T-helper 2 cell treated with Interferon-gamma antibody and Interleukin-4, amounts not matched to agents 5 μg/mL and 100 μg/mL, for 36 hours (primary cell): ENCODE results near the gene SCML1.

ENCODE experiments used
- DNase-seq: peaks from one replicate; pipeline ENCODE4 v3.0.0; 2021; ENCODE audit warnings: low spot score
- H3K27ac Mint-ChIP-seq: one replicate; pipeline ENCODE4 v1.8.0; 2021; ENCODE audit warnings: mild to moderate bottlenecking, mixed read lengths
- H3K27me3 Mint-ChIP-seq: one replicate; pipeline ENCODE4 v1.8.0; 2021; ENCODE audit warnings: low read depth, mixed read lengths
- H3K36me3 Mint-ChIP-seq: one replicate; pipeline ENCODE4 v1.8.0; 2021; ENCODE audit warnings: low read depth, mixed read lengths
- H3K4me1 Mint-ChIP-seq: one replicate; pipeline ENCODE4 v1.8.0; 2021; ENCODE audit warnings: low read depth, mixed read lengths
- H3K4me3 Mint-ChIP-seq: one replicate; pipeline ENCODE4 v1.8.0; 2022; ENCODE audit warnings: mild to moderate bottlenecking, moderate library complexity, mixed read lengths
- H3K9me3 Mint-ChIP-seq: one replicate; pipeline ENCODE4 v1.8.0; 2021; ENCODE audit warnings: mixed read lengths

Gene SCML1

DNA sequence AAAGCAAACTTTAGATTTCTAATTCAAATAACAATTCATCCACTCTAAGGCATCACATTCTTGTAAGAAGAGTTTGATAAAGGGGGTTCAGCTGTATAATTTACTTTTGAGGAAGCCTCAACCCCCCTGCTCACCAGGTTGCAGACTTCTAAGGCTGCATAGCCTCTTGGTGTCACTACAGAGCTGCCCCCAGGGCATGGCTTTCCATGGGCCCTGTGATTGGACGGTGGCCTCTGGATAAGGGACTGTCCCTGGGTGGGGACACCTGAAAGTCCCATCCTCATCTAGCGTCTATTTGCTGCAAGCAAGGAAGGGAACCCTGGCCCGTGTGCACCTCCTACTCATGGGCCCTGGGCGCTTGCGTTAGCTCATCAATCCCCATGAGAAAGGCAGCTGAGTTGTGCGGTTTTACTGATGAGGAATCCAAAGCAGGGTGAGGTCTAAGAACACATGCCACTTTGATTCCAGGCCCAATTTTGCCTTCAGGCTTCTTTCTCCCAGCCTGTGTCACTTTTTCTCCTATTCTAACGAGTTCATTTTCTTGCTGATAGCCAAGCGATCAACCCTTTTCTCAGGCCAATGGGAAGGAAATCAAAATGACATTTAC lies 51.8 kb downstream of the SCML1 start:
- H3K4me1 Mint-ChIP-seq, result no peaks in the 10 kb centered on the region
- H3K36me3 Mint-ChIP-seq, result no peaks in the 10 kb centered on the region
- no peak overlapping the region for H3K4me3 Mint-ChIP-seq
- no peak for DNase-seq
- peaks cover 5% of the 10 kb centered on the region for H3K27me3 Mint-ChIP-seq
- no peak overlapping the region for H3K27ac Mint-ChIP-seq
- no peaks in the 10 kb centered on the region for H3K9me3 Mint-ChIP-seq

DNA sequence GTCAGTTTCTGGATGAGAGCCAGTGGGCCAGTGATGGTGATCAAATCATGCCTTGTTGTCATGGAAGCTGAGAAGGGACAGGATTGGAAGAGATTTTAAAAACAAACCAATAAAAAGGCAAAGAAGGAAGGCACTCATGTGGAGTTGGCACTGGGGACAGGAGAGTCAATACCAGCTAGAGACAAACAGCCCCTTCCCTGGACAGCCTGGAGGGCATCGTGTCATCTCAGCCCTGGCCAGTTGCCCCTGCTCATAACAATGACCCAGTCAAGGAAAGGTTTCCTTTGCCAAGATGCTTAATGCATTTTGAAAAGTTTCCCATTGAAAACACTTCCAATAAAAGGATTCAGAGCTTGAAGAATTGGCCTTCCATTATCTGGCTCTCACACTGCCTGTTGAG lies 55.5 kb downstream of the SCML1 start:
- Mint-ChIP-seq H3K36me3 (no peaks in the 10 kb centered on the region), H3K27me3 (no peaks in the 10 kb centered on the region), H3K9me3 (no peaks in the 10 kb centered on the region), H3K4me1 (no peaks in the 10 kb centered on the region), H3K4me3 (no peak overlapping the region), H3K27ac (no peak overlapping the region)
- no peak for DNase-seq

DNA sequence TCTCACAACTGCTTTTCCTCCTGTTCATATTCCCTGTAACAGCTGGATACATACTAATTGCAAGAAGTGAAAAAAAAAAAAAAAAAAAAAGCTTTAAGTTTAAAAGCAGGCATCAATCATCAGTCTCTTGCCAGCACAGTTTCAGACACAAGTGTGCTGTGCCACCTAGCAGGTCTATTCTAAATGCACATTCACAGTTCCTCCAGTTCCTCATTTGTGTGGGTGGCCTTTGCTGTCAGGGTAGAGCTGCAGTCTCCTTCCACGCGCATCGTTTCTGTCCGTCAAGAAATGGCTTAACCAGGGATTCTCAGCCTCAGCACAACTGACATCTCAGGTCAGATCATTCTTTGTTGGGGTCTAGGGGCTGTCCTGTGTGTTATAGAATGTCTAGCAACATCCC lies 61.6 kb downstream of the SCML1 start:
- H3K9me3 Mint-ChIP-seq, result no peaks in the 10 kb centered on the region
- no peak for DNase-seq
- no peak overlapping the region for H3K27ac Mint-ChIP-seq
- no peaks in the 10 kb centered on the region for H3K27me3 Mint-ChIP-seq
- H3K4me1 Mint-ChIP-seq, result no peaks in the 10 kb centered on the region
- H3K4me3 Mint-ChIP-seq, result no peak overlapping the region
- no peaks in the 10 kb centered on the region for H3K36me3 Mint-ChIP-seq

DNA sequence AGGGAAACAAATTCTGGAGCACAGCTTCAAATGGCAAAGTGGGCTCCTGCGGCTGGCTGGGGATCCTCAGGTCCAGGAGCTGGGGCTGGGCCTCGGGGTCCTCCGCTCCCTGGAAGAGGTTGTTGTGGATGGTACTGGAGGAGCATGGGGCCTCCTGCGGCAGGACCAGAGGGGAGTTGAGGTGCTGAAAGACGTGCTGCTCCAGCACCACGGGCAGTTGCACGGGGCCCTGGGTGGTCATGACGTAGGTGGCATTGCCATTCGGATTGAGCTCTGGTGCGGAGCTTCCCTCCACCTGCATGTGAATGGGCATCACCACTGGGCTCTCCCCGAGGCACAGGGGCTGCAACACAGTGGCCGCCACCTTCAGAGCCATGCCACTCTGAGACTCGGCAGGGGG lies 64.1 kb downstream of the SCML1 start:
- no peak for DNase-seq
- no peak overlapping the region for H3K4me3 Mint-ChIP-seq
- H3K27me3 Mint-ChIP-seq, result no peaks in the 10 kb centered on the region
- H3K36me3 Mint-ChIP-seq, result no peaks in the 10 kb centered on the region
- H3K27ac Mint-ChIP-seq, result no peak overlapping the region
- H3K4me1 Mint-ChIP-seq, result no peaks in the 10 kb centered on the region
- no peaks in the 10 kb centered on the region for H3K9me3 Mint-ChIP-seq

DNA sequence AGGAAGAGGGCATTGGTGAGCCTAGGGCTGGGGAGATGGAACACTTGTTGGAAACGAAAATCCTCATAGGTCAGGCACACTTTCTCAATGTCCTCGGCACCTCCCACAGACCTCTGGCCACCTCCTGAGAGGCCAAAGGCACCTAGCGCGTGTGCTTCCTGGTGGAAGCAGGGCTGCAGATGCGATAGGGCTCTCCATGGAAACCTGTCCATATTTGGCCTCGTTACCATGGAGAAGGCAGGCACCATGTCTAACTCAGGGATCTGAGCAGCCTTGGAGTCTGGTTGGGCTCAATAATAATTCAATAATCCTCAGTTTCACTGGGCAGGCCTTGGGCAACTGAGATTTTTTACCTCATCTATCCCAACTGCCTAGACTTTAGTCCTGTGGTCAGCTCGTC lies 65.5 kb downstream of the SCML1 start:
- no peaks in the 10 kb centered on the region for H3K4me1 Mint-ChIP-seq
- H3K27ac Mint-ChIP-seq, result no peak overlapping the region
- no peak overlapping the region for H3K4me3 Mint-ChIP-seq
- no peaks in the 10 kb centered on the region for H3K27me3 Mint-ChIP-seq
- no peak for DNase-seq
- no peaks in the 10 kb centered on the region for H3K9me3 Mint-ChIP-seq
- H3K36me3 Mint-ChIP-seq, result no peaks in the 10 kb centered on the region

DNA sequence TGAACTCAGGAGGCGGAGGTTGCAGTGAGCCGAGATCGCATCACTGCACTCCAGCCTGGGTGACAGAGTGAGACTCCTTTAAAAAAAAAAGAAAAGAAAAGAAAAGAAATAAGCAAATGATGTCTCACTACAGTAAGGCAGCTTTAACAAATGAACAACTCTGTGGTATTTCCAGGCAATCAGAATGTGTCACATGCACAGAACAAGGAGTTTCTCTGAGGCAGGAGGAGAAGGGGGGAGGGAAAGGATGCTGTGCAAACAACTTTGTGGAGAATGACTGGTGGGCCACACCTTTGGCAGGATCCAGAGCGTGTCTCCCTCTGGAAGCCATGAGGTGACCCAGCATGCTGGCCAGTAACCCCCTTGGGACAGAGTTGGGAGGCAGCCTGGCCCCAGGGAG lies 66.2 kb downstream of the SCML1 start:
- no peak for DNase-seq
- Mint-ChIP-seq H3K36me3 (no peaks in the 10 kb centered on the region), H3K27me3 (no peaks in the 10 kb centered on the region), H3K9me3 (no peaks in the 10 kb centered on the region), H3K4me3 (no peak overlapping the region), H3K27ac (no peak overlapping the region), H3K4me1 (no peaks in the 10 kb centered on the region)
